K562 (cell line): ENCODE results near the gene ARPP21. TPM values are rescaled to one million over a fixed set of nuclear protein-coding genes. Genes with fewer than 3 reads are reported as not detected.

ENCODE experiments used
- CBFA2T2 ChIP-seq: fragments of 450-650 bp; conservative IDR thresholded peaks from 2 replicates; pipeline ENCODE4 v1.6.1; 2017; ENCODE audit warnings: mild to moderate bottlenecking
- E2F3 ChIP-seq: fragments of 250-450 bp; sonication (Bioruptor Pico); IDR thresholded peaks from 2 replicates; pipeline ENCODE4 v1.4.0; 2020; ENCODE audit warnings: mild to moderate bottlenecking
- ELF1 ChIP-seq: fragments of 200-800 bp; sonication (Bioruptor generic); IDR thresholded peaks from 2 replicates; pipeline ENCODE4 v1.6.1; 2016; ENCODE audit warnings: missing genetic modification characterization, missing compliant biosample characterization
- FOS ChIP-seq: IDR thresholded peaks from 3 replicates; pipeline ENCODE4 v1.6.1; 2011; ENCODE audit not compliant: insufficient read length; ENCODE audit errors: extremely low read depth
- HOXB6 ChIP-seq: fragments of 250-450 bp; sonication (Bioruptor Pico); IDR thresholded peaks from 2 replicates; pipeline ENCODE4 v1.5.1; 2022; ENCODE audit warnings: mild to moderate bottlenecking, borderline replicate concordance
- MYC ChIP-seq, 2 experiments: fragments of 250-450 bp in 1 of 2; sonication (Bioruptor Pico) in 1 of 2; IDR thresholded peaks; 2 replicates each; pipeline versions ENCODE4 v1.5.1 to v1.6.1; 2012 to 2021; ENCODE audit warnings: low read depth in 2 of 2, borderline replicate concordance in 1 of 2, improper control_type of control experiment in 1 of 2, low read length in 1 of 2, mild to moderate bottlenecking in 1 of 2, moderate library complexity in 1 of 2
- SMC3 ChIP-seq: conservative IDR thresholded peaks from 2 replicates; pipeline ENCODE4 v1.6.1; 2011; ENCODE audit warnings: low read depth, low read length, improper control_type of control experiment; ENCODE audit not compliant: insufficient read depth
- TEAD1 ChIP-seq, 2 experiments: fragments of 450-650 bp in 1 of 2; sonication (generic) in 1 of 2; formaldehyde crosslinking; IDR thresholded peaks; 2 replicates each; pipeline versions ENCODE4 v1.4.0 to v1.8.0; 2020 to 2022; ENCODE audit warnings: mild to moderate bottlenecking in 2 of 2, missing genetic modification reagents in 1 of 2
- polyA plus RNA-seq, 8 experiments: library from polyadenylated mRNA; depleted of rRNA in 4 of 8; stranded (reverse) in 5 of 8; unstranded in 3 of 8; fragments of >200 nt; fragmentation: Nextera tagmentation in 2 of 8; fragmentation: Illumina TruSeq in 1 of 8; extraction: Ambion mirVana in 2 of 8; extraction: Trizol in 1 of 8; gene quantifications; 2 replicates each; pipeline versions ENCODE4 v1.2.1 to v1.2.3, GENCODE V29; 2011 to 2014; ENCODE audit warnings: inconsistent platforms in 1 of 8, missing spikeins in 1 of 8
- total RNA-seq, 7 experiments: library from RNA; depleted of rRNA in 6 of 7; stranded (reverse); fragments of >200 nt in 6 of 7; fragmentation: Illumina TruSeq in 2 of 7; extraction: Trizol in 2 of 7; gene quantifications; 2 replicates each; pipeline versions ENCODE4 v1.2.1 to v1.2.3, GENCODE V29; 2011 to 2021; ENCODE audit warnings: low replicate concordance in 1 of 7
- TF ChIP-seq, protein P1 (sequence below): fragments of 450-650 bp; IDR thresholded peaks from 2 replicates; pipeline ENCODE4 v1.6.1; 2016; ENCODE audit warnings: mild to moderate bottlenecking, moderate library complexity
- TF ChIP-seq, protein P2 (sequence below): fragments of 250-450 bp; sonication (Bioruptor Pico); IDR thresholded peaks from 2 replicates; pipeline ENCODE4 v1.4.0; 2020; ENCODE audit warnings: borderline replicate concordance
- TF ChIP-seq, protein P3 (sequence below): fragments of 250-450 bp; sonication (Bioruptor Pico); IDR thresholded peaks from 2 replicates; pipeline ENCODE4 v1.8.0; 2022; ENCODE audit warnings: inconsistent platforms
- TF ChIP-seq, protein P4 (sequence below): sonication (generic); formaldehyde crosslinking; IDR thresholded peaks from 2 replicates; pipeline ENCODE4 v1.8.0; 2022; ENCODE audit warnings: mild to moderate bottlenecking, low read depth, missing genetic modification reagents

Gene ARPP21
- total and polyA plus RNA-seq, 9 of the 15 experiments (the other 6 are each of a cell fraction or from before 2014, with no cell fraction given) = not detected

DNA sequence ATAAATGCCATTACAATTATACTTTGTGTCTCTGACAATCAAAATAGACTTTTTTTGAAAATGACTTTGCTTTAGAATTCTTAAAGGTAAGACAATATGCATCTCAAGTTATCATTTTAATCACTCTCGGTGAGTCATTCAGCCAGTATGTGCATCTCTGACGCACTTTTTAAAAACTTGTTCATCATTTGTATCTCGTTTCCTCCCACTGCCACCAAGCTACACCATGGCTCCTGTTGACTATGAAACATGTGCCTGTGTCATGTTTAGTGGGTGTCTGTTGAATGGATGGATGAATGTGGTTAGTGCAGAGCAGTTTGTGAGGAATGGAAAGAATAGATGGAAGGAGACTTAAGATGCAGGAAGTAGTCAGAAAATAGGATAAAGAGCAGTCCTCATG lies 68.6 kb downstream of the ARPP21 start (continued):
- TF ChIP-seq, protein P1, sequence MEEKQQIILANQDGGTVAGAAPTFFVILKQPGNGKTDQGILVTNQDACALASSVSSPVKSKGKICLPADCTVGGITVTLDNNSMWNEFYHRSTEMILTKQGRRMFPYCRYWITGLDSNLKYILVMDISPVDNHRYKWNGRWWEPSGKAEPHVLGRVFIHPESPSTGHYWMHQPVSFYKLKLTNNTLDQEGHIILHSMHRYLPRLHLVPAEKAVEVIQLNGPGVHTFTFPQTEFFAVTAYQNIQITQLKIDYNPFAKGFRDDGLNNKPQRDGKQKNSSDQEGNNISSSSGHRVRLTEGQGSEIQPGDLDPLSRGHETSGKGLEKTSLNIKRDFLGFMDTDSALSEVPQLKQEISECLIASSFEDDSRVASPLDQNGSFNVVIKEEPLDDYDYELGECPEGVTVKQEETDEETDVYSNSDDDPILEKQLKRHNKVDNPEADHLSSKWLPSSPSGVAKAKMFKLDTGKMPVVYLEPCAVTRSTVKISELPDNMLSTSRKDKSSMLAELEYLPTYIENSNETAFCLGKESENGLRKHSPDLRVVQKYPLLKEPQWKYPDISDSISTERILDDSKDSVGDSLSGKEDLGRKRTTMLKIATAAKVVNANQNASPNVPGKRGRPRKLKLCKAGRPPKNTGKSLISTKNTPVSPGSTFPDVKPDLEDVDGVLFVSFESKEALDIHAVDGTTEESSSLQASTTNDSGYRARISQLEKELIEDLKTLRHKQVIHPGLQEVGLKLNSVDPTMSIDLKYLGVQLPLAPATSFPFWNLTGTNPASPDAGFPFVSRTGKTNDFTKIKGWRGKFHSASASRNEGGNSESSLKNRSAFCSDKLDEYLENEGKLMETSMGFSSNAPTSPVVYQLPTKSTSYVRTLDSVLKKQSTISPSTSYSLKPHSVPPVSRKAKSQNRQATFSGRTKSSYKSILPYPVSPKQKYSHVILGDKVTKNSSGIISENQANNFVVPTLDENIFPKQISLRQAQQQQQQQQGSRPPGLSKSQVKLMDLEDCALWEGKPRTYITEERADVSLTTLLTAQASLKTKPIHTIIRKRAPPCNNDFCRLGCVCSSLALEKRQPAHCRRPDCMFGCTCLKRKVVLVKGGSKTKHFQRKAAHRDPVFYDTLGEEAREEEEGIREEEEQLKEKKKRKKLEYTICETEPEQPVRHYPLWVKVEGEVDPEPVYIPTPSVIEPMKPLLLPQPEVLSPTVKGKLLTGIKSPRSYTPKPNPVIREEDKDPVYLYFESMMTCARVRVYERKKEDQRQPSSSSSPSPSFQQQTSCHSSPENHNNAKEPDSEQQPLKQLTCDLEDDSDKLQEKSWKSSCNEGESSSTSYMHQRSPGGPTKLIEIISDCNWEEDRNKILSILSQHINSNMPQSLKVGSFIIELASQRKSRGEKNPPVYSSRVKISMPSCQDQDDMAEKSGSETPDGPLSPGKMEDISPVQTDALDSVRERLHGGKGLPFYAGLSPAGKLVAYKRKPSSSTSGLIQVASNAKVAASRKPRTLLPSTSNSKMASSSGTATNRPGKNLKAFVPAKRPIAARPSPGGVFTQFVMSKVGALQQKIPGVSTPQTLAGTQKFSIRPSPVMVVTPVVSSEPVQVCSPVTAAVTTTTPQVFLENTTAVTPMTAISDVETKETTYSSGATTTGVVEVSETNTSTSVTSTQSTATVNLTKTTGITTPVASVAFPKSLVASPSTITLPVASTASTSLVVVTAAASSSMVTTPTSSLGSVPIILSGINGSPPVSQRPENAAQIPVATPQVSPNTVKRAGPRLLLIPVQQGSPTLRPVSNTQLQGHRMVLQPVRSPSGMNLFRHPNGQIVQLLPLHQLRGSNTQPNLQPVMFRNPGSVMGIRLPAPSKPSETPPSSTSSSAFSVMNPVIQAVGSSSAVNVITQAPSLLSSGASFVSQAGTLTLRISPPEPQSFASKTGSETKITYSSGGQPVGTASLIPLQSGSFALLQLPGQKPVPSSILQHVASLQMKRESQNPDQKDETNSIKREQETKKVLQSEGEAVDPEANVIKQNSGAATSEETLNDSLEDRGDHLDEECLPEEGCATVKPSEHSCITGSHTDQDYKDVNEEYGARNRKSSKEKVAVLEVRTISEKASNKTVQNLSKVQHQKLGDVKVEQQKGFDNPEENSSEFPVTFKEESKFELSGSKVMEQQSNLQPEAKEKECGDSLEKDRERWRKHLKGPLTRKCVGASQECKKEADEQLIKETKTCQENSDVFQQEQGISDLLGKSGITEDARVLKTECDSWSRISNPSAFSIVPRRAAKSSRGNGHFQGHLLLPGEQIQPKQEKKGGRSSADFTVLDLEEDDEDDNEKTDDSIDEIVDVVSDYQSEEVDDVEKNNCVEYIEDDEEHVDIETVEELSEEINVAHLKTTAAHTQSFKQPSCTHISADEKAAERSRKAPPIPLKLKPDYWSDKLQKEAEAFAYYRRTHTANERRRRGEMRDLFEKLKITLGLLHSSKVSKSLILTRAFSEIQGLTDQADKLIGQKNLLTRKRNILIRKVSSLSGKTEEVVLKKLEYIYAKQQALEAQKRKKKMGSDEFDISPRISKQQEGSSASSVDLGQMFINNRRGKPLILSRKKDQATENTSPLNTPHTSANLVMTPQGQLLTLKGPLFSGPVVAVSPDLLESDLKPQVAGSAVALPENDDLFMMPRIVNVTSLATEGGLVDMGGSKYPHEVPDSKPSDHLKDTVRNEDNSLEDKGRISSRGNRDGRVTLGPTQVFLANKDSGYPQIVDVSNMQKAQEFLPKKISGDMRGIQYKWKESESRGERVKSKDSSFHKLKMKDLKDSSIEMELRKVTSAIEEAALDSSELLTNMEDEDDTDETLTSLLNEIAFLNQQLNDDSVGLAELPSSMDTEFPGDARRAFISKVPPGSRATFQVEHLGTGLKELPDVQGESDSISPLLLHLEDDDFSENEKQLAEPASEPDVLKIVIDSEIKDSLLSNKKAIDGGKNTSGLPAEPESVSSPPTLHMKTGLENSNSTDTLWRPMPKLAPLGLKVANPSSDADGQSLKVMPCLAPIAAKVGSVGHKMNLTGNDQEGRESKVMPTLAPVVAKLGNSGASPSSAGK = no peak
- TF ChIP-seq MYC (IDR thresholded peaks at IDR 0.05; ENCODE audit: low read depth, low read length) (no peak), MYC (CRISPR knock-in tag; IDR thresholded peaks at IDR 0.05; ENCODE audit: borderline replicate concordance, low read depth) (no peak), SMC3 (no peak), TEAD1 (CRISPR knock-in tag; IDR thresholded peaks at IDR 0.05) (no peak), CBFA2T2 (no peak), HOXB6 (CRISPR knock-in tag) (no peak), FOS (no peak), E2F3 (no peak), ELF1 (tag) (no peak)
- TF ChIP-seq, protein P2, sequence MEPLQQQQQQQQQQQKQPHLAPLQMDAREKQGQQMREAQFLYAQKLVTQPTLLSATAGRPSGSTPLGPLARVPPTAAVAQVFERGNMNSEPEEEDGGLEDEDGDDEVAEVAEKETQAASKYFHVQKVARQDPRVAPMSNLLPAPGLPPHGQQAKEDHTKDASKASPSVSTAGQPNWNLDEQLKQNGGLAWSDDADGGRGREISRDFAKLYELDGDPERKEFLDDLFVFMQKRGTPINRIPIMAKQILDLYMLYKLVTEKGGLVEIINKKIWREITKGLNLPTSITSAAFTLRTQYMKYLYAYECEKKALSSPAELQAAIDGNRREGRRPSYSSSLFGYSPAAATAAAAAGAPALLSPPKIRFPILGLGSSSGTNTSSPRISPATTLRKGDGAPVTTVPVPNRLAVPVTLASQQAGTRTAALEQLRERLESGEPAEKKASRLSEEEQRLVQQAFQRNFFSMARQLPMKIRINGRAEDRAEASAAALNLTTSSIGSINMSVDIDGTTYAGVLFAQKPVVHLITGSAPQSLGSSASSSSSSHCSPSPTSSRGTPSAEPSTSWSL = no peak
- TF ChIP-seq, protein P3, sequence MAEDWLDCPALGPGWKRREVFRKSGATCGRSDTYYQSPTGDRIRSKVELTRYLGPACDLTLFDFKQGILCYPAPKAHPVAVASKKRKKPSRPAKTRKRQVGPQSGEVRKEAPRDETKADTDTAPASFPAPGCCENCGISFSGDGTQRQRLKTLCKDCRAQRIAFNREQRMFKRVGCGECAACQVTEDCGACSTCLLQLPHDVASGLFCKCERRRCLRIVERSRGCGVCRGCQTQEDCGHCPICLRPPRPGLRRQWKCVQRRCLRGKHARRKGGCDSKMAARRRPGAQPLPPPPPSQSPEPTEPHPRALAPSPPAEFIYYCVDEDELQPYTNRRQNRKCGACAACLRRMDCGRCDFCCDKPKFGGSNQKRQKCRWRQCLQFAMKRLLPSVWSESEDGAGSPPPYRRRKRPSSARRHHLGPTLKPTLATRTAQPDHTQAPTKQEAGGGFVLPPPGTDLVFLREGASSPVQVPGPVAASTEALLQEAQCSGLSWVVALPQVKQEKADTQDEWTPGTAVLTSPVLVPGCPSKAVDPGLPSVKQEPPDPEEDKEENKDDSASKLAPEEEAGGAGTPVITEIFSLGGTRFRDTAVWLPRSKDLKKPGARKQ (CRISPR knock-in tag) = no peak
- TF ChIP-seq, protein P4, sequence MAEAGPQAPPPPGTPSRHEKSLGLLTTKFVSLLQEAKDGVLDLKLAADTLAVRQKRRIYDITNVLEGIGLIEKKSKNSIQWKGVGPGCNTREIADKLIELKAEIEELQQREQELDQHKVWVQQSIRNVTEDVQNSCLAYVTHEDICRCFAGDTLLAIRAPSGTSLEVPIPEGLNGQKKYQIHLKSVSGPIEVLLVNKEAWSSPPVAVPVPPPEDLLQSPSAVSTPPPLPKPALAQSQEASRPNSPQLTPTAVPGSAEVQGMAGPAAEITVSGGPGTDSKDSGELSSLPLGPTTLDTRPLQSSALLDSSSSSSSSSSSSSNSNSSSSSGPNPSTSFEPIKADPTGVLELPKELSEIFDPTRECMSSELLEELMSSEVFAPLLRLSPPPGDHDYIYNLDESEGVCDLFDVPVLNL (CRISPR knock-in tag) = no peak
